H1 (cell line): ENCODE results near the gene SLC19A1. TPM values are rescaled to one million over a fixed set of nuclear protein-coding genes. Genes with fewer than 3 reads are reported as not detected.

Source experiments
- CTCF ChIA-PET: fragments of 300-600 bp; sonication (Branson Sonifier 250); formaldehyde crosslinking; loops from one replicate; lab custom pipeline; 2021; ENCODE audit not compliant: partially characterized antibody; lab: Charles Lee
- POLR2A ChIA-PET: fragments of 300-600 bp; sonication (Branson Sonifier 250); formaldehyde crosslinking; loops from one replicate; lab custom pipeline; 2021; ENCODE audit warnings: inconsistent platforms; ENCODE audit not compliant: partially characterized antibody; lab: Charles Lee
- DNase-seq, 2 experiments: peaks; one replicate each; pipeline versions ENCODE4 v3.0.0 to v3.0.0-alpha.2; 2010 to 2022; ENCODE audit warnings: low spot score in 2 of 2, low read depth in 1 of 2, mixed read lengths in 1 of 2
- FAIRE-seq: peaks from 2 replicates; lab custom pipeline; 2011; peaks lifted over from hg19 to GRCh38; lab: Jason Lieb, UNC
- H2AFZ ChIP-seq: 2 replicates; pipeline ENCODE4 v1.8.1; 2012; ENCODE audit warnings: low read length, inconsistent platforms
- H2AK5ac ChIP-seq: 2 replicates; pipeline ENCODE4 v1.6.1; 2013; ENCODE audit warnings: low read depth, low read length
- H2BK120ac ChIP-seq: replicated peaks from 2 replicates; pipeline ENCODE3; 2013; ENCODE audit warnings: low read depth, low read length, inconsistent platforms
- H2BK12ac ChIP-seq: 2 replicates; pipeline ENCODE4 v1.6.1; 2013; ENCODE audit warnings: low read depth, low read length
- H2BK15ac ChIP-seq: 2 replicates; pipeline ENCODE4 v1.6.1; 2013; ENCODE audit warnings: low read length
- H2BK20ac ChIP-seq: 2 replicates; pipeline ENCODE4 v1.6.1; 2013; ENCODE audit warnings: low read length
- H2BK5ac ChIP-seq: 2 replicates; pipeline ENCODE4 v1.6.1; 2013; ENCODE audit warnings: low read depth, low read length
- H3K14ac ChIP-seq: 2 replicates; pipeline ENCODE4 v1.6.1; 2013; ENCODE audit warnings: inconsistent platforms; ENCODE audit not compliant: insufficient read length
- H3K18ac ChIP-seq: 2 replicates; pipeline ENCODE4 v1.6.1; 2013; ENCODE audit warnings: low read length; ENCODE audit errors: extremely low read depth
- H3K23ac ChIP-seq: 2 replicates; pipeline ENCODE4 v1.6.1; 2013; ENCODE audit warnings: inconsistent platforms; ENCODE audit not compliant: insufficient read length
- H3K23me2 ChIP-seq: 2 replicates; pipeline ENCODE4 v1.6.1; 2013; ENCODE audit warnings: low read depth, low read length
- H3K27ac ChIP-seq: 2 replicates; pipeline ENCODE4 v1.6.1; 2011; ENCODE audit warnings: low read depth, low read length, inconsistent platforms
- H3K27me3 ChIP-seq, 4 experiments: replicated peaks in 1 of 4; 1 replicate in 1 of 4; 2 replicates in 3 of 4; pipeline versions ENCODE4 v1.6.1 to v1.8.1; 2011 to 2013; ENCODE audit warnings: low read length in 3 of 4, mild to moderate bottlenecking in 3 of 4, inconsistent platforms in 2 of 4, mixed read lengths in 2 of 4, moderate library complexity in 1 of 4; ENCODE audit not compliant: control insufficient read depth in 3 of 4, insufficient read depth in 3 of 4; ENCODE audit errors: extremely low read depth in 1 of 4
- H3K36me3 ChIP-seq, 4 experiments: 2 replicates each; pipeline versions ENCODE4 v1.6.1 to v1.8.1; 2011 to 2013; ENCODE audit warnings: mild to moderate bottlenecking in 4 of 4, low read length in 3 of 4, moderate library complexity in 2 of 4, control low read depth in 1 of 4, inconsistent platforms in 1 of 4; ENCODE audit not compliant: insufficient read depth in 4 of 4, control insufficient read depth in 2 of 4
- H3K4ac ChIP-seq: replicated peaks from 2 replicates; pipeline ENCODE3; 2013; ENCODE audit warnings: low read length, low read depth, mixed read lengths, inconsistent platforms; ENCODE audit not compliant: insufficient read length
- H3K4me1 ChIP-seq, 4 experiments: replicated peaks in 1 of 4; 1 replicate in 1 of 4; 2 replicates in 3 of 4; pipeline versions ENCODE4 v1.6.1 to v1.8.1; 2011 to 2013; ENCODE audit warnings: low read length in 3 of 4, inconsistent platforms in 2 of 4, mixed read lengths in 1 of 4; ENCODE audit not compliant: insufficient read depth in 4 of 4, control insufficient read depth in 3 of 4
- H3K4me2 ChIP-seq, 2 experiments: 2 replicates each; pipeline versions ENCODE4 v1.6.1 to v1.8.1; 2011 to 2013; ENCODE audit warnings: low read depth in 2 of 2, low read length in 2 of 2, control low read depth in 1 of 2, inconsistent platforms in 1 of 2, mild to moderate bottlenecking in 1 of 2; ENCODE audit not compliant: insufficient read depth in 1 of 2
- H3K4me3 ChIP-seq, 4 experiments: fragments of 200-600, 300-600 bp in 1 of 4; sonication (generic), shearing (Covaris generic), sonication (Bioruptor Twin) in 1 of 4; 2 replicates each; pipeline versions ENCODE4 v1.5.1 to v1.8.1; 2011 to 2016; ENCODE audit warnings: low read length in 4 of 4, low read depth in 3 of 4, control low read depth in 2 of 4, inconsistent platforms in 2 of 4, mild to moderate bottlenecking in 2 of 4, mixed read lengths in 1 of 4, moderate library complexity in 1 of 4; ENCODE audit not compliant: insufficient read depth in 2 of 4; ENCODE audit errors: extremely low read depth in 1 of 4
- H3K56ac ChIP-seq: replicated peaks from 2 replicates; pipeline ENCODE3; 2013; ENCODE audit warnings: low read depth, mild to moderate bottlenecking, mixed read lengths, low read length, inconsistent platforms; ENCODE audit not compliant: insufficient read length
- H3K79me1 ChIP-seq: 2 replicates; pipeline ENCODE4 v1.6.1; 2013; ENCODE audit warnings: low read depth, low read length, control low read depth
- H3K79me2 ChIP-seq, 2 experiments: 2 replicates each; pipeline versions ENCODE4 v1.6.1 to v1.8.1; 2012 to 2013; ENCODE audit warnings: low read length in 2 of 2, mild to moderate bottlenecking in 2 of 2, inconsistent platforms in 1 of 2; ENCODE audit not compliant: insufficient read depth in 2 of 2, control insufficient read depth in 1 of 2
- H3K9ac ChIP-seq, 4 experiments: replicated peaks in 1 of 4; 1 replicate in 1 of 4; 2 replicates in 3 of 4; pipeline versions ENCODE4 v1.6.1 to v1.8.1; 2011 to 2013; ENCODE audit warnings: low read depth in 3 of 4, low read length in 3 of 4, control low read depth in 2 of 4, mild to moderate bottlenecking in 2 of 4, moderate library complexity in 2 of 4, inconsistent platforms in 1 of 4; ENCODE audit errors: extremely low read depth in 1 of 4
- H3K9me3 ChIP-seq, 2 experiments: 2 replicates each; pipeline versions ENCODE4 v1.6.1 to v1.8.1; 2012 to 2013; ENCODE audit warnings: mild to moderate bottlenecking in 2 of 2, moderate library complexity in 2 of 2, control low read depth in 1 of 2, inconsistent platforms in 1 of 2, low read depth in 1 of 2, low read length in 1 of 2, mixed read lengths in 1 of 2; ENCODE audit not compliant: insufficient read depth in 2 of 2
- H4K20me1 ChIP-seq, 2 experiments: replicated peaks in 1 of 2; 2 replicates each; pipeline versions ENCODE3 to v1.8.1; 2011 to 2013; ENCODE audit warnings: inconsistent platforms in 2 of 2, low read length in 2 of 2, mild to moderate bottlenecking in 1 of 2; ENCODE audit not compliant: insufficient read depth in 2 of 2, control insufficient read depth in 1 of 2
- H4K5ac ChIP-seq: 2 replicates; pipeline ENCODE4 v1.6.1; 2013; ENCODE audit warnings: low read length, low read depth, mixed read lengths, inconsistent platforms; ENCODE audit not compliant: insufficient read length
- H4K8ac ChIP-seq: 2 replicates; pipeline ENCODE4 v1.8.0; 2013; ENCODE audit warnings: mild to moderate bottlenecking, moderate library complexity, low read length, inconsistent platforms; ENCODE audit not compliant: insufficient read depth; ENCODE audit errors: extremely low read depth
- H4K91ac ChIP-seq: replicated peaks from 2 replicates; pipeline ENCODE3; 2013; ENCODE audit warnings: low read length, mixed read lengths, inconsistent platforms; ENCODE audit not compliant: insufficient read length
- CBX5 ChIP-seq: fragments of 300-800, 300-1000 bp; sonication (generic); IDR thresholded peaks from 2 replicates; pipeline ENCODE4 v1.7.1; 2016; ENCODE audit warnings: antibody characterized with exemption, low read length, low read depth
- CEBPB ChIP-seq: IDR thresholded peaks from 2 replicates; pipeline ENCODE4 v1.6.1; 2012; ENCODE audit warnings: low read depth, low read length
- CHD1 ChIP-seq: IDR thresholded peaks from 2 replicates; pipeline ENCODE4 v1.6.1; 2012; ENCODE audit warnings: low read depth, low read length, improper control_type of control experiment
- E2F6 ChIP-seq: IDR thresholded peaks from 2 replicates; pipeline ENCODE4 v1.6.1; 2012; ENCODE audit warnings: inconsistent platforms
- HDAC6 ChIP-seq: IDR thresholded peaks from one replicate; pipeline ENCODE4 v1.7.1; 2012; ENCODE audit warnings: low read depth, mild to moderate bottlenecking, inconsistent platforms, low read length, moderate library complexity
- JUN ChIP-seq: IDR thresholded peaks from 2 replicates; pipeline ENCODE4 v1.6.1; 2011; ENCODE audit warnings: low read depth, mild to moderate bottlenecking, improper control_type of control experiment, low read length
- MAX ChIP-seq: IDR thresholded peaks from 2 replicates; pipeline ENCODE4 v1.6.1; 2012; ENCODE audit warnings: inconsistent platforms
- RAD21 ChIP-seq, 2 experiments: IDR thresholded peaks in 1 of 2; conservative IDR thresholded peaks in 1 of 2; 2 replicates each; pipeline ENCODE4 v1.6.1; 2011; ENCODE audit warnings: low read depth in 2 of 2, low read length in 2 of 2, improper control_type of control experiment in 1 of 2, inconsistent platforms in 1 of 2, mild to moderate bottlenecking in 1 of 2, moderate library complexity in 1 of 2
- RFX5 ChIP-seq: IDR thresholded peaks from 2 replicates; pipeline ENCODE4 v1.6.1; 2011; ENCODE audit warnings: low read depth, low read length, improper control_type of control experiment, borderline replicate concordance
- SIN3A ChIP-seq, 2 experiments: IDR thresholded peaks in 1 of 2; conservative IDR thresholded peaks in 1 of 2; 2 replicates each; pipeline ENCODE4 v1.6.1; 2011 to 2012; ENCODE audit warnings: low read length in 2 of 2, improper control_type of control experiment in 1 of 2, low read depth in 1 of 2, mild to moderate bottlenecking in 1 of 2
- SP1 ChIP-seq: IDR thresholded peaks from 2 replicates; pipeline ENCODE4 v1.6.1; 2011; ENCODE audit warnings: low read depth, low read length
- ZNF274 ChIP-seq: IDR thresholded peaks from 2 replicates; pipeline ENCODE4 v1.7.0; 2012; ENCODE audit warnings: low read length, borderline replicate concordance; ENCODE audit errors: extremely low read depth
- WGBS, 2 experiments: shearing (Covaris generic) in 1 of 2; methylation state at CpG; one replicate each; pipeline versions ENCODE4 v1.1.6 to v1.1.7; 2013 to 2015; ENCODE audit warnings: low lambda C conversion rate in 2 of 2, mixed read lengths in 2 of 2, inconsistent platforms in 1 of 2, low coverage in 1 of 2, missing lambda C conversion rate in 1 of 2; ENCODE audit not compliant: insufficient replicate concordance in 2 of 2, insufficient coverage in 1 of 2, insufficient read length in 1 of 2; ENCODE audit errors: extremely low coverage in 1 of 2, missing lambda C conversion rate in 1 of 2; 5-methylcytosine and 5-hydroxymethylcytosine counted together
- polyA plus RNA-seq, 7 experiments: library from polyadenylated mRNA; depleted of rRNA in 3 of 7; stranded (reverse) in 5 of 7; unstranded in 2 of 7; fragments of >200 nt in 5 of 7; fragments of 200-250 nt in 2 of 7; gene quantifications; 1 replicate in 5 of 7; 2 replicates in 1 of 7; 4 replicates in 1 of 7; pipeline versions ENCODE4 v1.2.1 to v1.2.3, GENCODE V29; 2011 to 2013; ENCODE audit warnings: missing spikeins in 2 of 7, mixed read lengths in 2 of 7
- total RNA-seq: library from RNA; stranded (reverse); fragmentation: NEBNext Ultra II Directional; extraction: Animal tissue kit (Norgen Biotek cat#: 25700); gene quantifications from 2 replicates; pipeline ENCODE4 v1.2.1, GENCODE V29; 2021

SLC19A1 gene
- total and polyA plus RNA-seq, 2 of the 8 experiments (the other 6 are each of a cell fraction or from before 2014, with no cell fraction given) = 31.6 to 43.8 TPM

- H2AK5ac ChIP-seq = no peak overlapping the region
- H2BK15ac ChIP-seq = no peak overlapping the region
- DNase-seq (no peak), FAIRE-seq (no peak)
- no peak overlapping the region for H3K56ac ChIP-seq
- H2BK120ac ChIP-seq = no peak overlapping the region
- H3K4ac ChIP-seq = no peak overlapping the region
- no peaks in the 10 kb centered on the region; a peak in 2 of 4 replicates for H3K9me3 ChIP-seq
- CTCF ChIA-PET = interaction anchor here (0.7 to 2.1 kb wide), 7 partner anchors 9 to 324 kb away, joined by 3 to 6 read pairs (median 3); no protein-coding TSS in a partner anchor
- H3K4me3 ChIP-seq = no peak overlapping the region
- no peak overlapping the region for H2BK12ac ChIP-seq
- POLR2A ChIA-PET = interaction anchor here (0.9 to 1.1 kb wide), 2 partner anchors 9 to 23 kb away, joined by 3 read pairs; no protein-coding TSS in a partner anchor
- no peak overlapping the region for H2BK20ac ChIP-seq
- no peak overlapping the region for H2AFZ ChIP-seq
- peaks cover 9 to 23% of the 10 kb centered on the region in 2 experiments for H4K20me1 ChIP-seq
- no peaks in the 10 kb centered on the region for H3K4me1 ChIP-seq
- peak overlapping the region; percentile 8; the same call in 1 of the 2 replicates for H2BK5ac ChIP-seq
- H4K5ac ChIP-seq = no peak overlapping the region
- H3K27me3 ChIP-seq = no peaks in the 10 kb centered on the region
- H4K91ac ChIP-seq = no peak overlapping the region
- H3K4me2 ChIP-seq = no peak overlapping the region
- peaks cover 0 to 17% (median 0%) of the 10 kb centered on the region in 4 experiments; a peak in 4 of 8 replicates for H3K36me3 ChIP-seq
- no peaks in the 10 kb centered on the region for H3K23me2 ChIP-seq
- 94% methylated on average over 23 of the region's 23 CpGs; no CpG with 5 or more reads in 1 of the 2 experiments for WGBS, 2 experiments
- peaks cover 3% of the 10 kb centered on the region for H3K79me1 ChIP-seq
- H3K9ac ChIP-seq = no peak overlapping the region
- no peak overlapping the region for H4K8ac ChIP-seq
- no peak overlapping the region for H3K23ac ChIP-seq
- no peak overlapping the region for H3K18ac ChIP-seq
- no peak overlapping the region for H3K14ac ChIP-seq
- H3K79me2 ChIP-seq = peaks cover 0 to 73% of the 10 kb centered on the region in 2 experiments; a peak in 2 of 4 replicates
- H3K27ac ChIP-seq = no peak overlapping the region
- TF ChIP-seq RFX5 (no peak), JUN (no peak), CHD1 (no peak), CEBPB (no peak), RAD21 (IDR thresholded peaks at IDR 0.05 in 1 of 2, conservative IDR thresholded peaks at IDR 0.05 in 1 of 2; ENCODE audit: low read depth in 2 of 2, low read length in 2 of 2) (no peak), HDAC6 (no peak), ZNF274 (no peak), SIN3A (conservative IDR thresholded peaks at IDR 0.05 in 1 of 2, IDR thresholded peaks at IDR 0.05 in 1 of 2; ENCODE audit: low read depth in 1 of 2, low read length in 2 of 2) (no peak), SP1 (no peak), CBX5 (no peak), MAX (no peak), E2F6 (no peak)
These were observed 82.2 kb downstream of the SLC19A1 start for GRCh38 chr21:45460011-45460565.
